Subcutaneous abdominal adipose tissue (tissue), 5 donors: ENCODE measurements around the gene MARK2.
A peak's percentile ranks its signal among the peaks of the same experiment; 100 is the strongest.
"Not testable (repeated sequence)": the region's sequence is repeated elsewhere in the genome, so short reads cannot be mapped to it uniquely, and the experiment has no call there.

Experiments
- H3K27ac ChIP-seq: one replicate; pipeline ENCODE4 v1.7.0; 2013; ENCODE audit warnings: low read depth, mild to moderate bottlenecking, inconsistent platforms, low read length, moderate library complexity
- H3K27me3 ChIP-seq, 5 donors: one replicate each; pipeline ENCODE4 v1.7.0; 2013; ENCODE audit warnings: low read length in 5 of 5, inconsistent platforms in 1 of 5; ENCODE audit not compliant: control insufficient read depth in 5 of 5, insufficient read depth in 4 of 5
- H3K36me3 ChIP-seq, 5 donors: one replicate each; pipeline ENCODE4 v1.7.0; 2013; ENCODE audit warnings: low read length in 5 of 5; ENCODE audit not compliant: control insufficient read depth in 5 of 5, insufficient read depth in 5 of 5
- H3K4me1 ChIP-seq, 5 donors: one replicate each; pipeline ENCODE4 v1.7.0; 2013; ENCODE audit warnings: low read length in 5 of 5, mild to moderate bottlenecking in 3 of 5, moderate library complexity in 1 of 5; ENCODE audit not compliant: control insufficient read depth in 5 of 5, insufficient read depth in 5 of 5
- H3K4me3 ChIP-seq, 5 donors: one replicate each; pipeline ENCODE4 v1.7.0; 2013; ENCODE audit warnings: low read length in 5 of 5, low read depth in 1 of 5
- H3K9ac ChIP-seq, 5 donors: one replicate each; pipeline ENCODE4 v1.7.0; 2013; ENCODE audit warnings: low read length in 5 of 5, mild to moderate bottlenecking in 4 of 5, moderate library complexity in 3 of 5
- H3K9me3 ChIP-seq, 5 donors: one replicate each; pipeline ENCODE4 v1.7.0; 2013; ENCODE audit warnings: low read length in 5 of 5; ENCODE audit not compliant: control insufficient read depth in 5 of 5
- donor health status: healthy.
- donor health status: healthy.
- donor health status: healthy.
- donor health status: healthy.
- donor health status: healthy.

MARK2 gene

DNA sequence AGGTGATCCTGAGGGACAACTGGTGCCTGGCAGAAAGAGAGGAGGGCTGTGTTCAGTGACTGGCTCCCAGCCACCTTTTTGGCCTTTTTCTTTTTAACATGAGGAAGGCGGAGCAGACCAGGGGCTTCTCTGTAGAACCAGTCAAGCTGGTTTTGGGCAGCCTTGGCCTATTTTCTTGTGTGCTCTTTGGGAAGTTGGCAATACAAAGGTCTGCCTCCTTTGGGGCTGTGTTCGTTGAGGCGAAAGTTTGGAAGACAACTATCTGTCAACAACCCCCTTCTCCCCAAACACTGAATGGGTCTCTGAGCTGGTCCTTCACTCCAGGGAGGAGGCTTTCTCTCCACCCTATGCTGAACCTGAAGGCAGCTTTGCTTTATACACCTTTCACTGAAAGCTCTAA, 8.5 kb downstream of the MARK2 start:
- peaks cover 7 to 59% (median 49%) of the 10 kb centered on the region in 5 donors for H3K4me1 ChIP-seq
- H3K36me3 ChIP-seq, result peaks cover 0 to 5% (median 5%) of the 10 kb centered on the region in 5 donors
- H3K27me3 ChIP-seq, result no peaks in the 10 kb centered on the region
- no peak overlapping the region for H3K4me3 ChIP-seq
- H3K9me3 ChIP-seq, result no peaks in the 10 kb centered on the region
- H3K9ac ChIP-seq, result peak overlapping the region in 3 of 5 donors; percentile 5 to 41 (median 26)
- no peak overlapping the region for H3K27ac ChIP-seq

- Histone ChIP-seq H3K4me3 (no peak overlapping the region), H3K4me1 (peaks cover 9 to 55% (median 40%) of the 10 kb centered on the region in 5 donors), H3K27me3 (no peaks in the 10 kb centered on the region), H3K9ac (no peak overlapping the region), H3K27ac (no peak overlapping the region), H3K9me3 (no peaks in the 10 kb centered on the region), H3K36me3 (peaks cover 0 to 3% (median 0%) of the 10 kb centered on the region in 5 donors)
These were observed 10.8 kb downstream of the MARK2 start for GRCh38 chr11:63849691-63850090.

GRCh38 chr11:63850920-63851319, 12.0 kb downstream of the MARK2 start:
- Histone ChIP-seq H3K27ac (peak overlapping the region; percentile 55), H3K4me1 (peaks cover 9 to 55% (median 33%) of the 10 kb centered on the region in 5 donors), H3K9me3 (no peaks in the 10 kb centered on the region)

DNA sequence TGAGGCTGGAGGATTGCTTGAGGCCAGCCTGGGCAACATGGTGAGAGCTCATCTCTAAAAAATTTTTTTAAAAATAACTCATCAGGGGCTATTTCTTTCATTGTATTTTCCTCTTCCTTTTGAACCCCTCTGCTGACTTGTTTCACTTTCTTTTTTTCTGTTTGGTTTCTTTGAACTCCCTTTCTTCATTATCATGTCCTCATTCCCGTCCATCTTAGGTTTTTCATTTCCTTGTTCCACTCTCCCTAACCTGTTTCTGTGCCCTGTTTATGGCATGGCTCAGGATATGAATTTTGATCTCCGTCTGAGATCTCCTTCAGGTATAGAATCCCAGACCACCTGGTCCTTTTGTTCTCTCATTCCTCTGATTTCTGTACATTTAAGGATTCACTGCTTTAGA, 12.5 kb downstream of the MARK2 start:
- peak overlapping the region in 4 of 5 donors; percentile 20 to 59 (median 24) for H3K9ac ChIP-seq
- peaks cover 0 to 3% (median 0%) of the 10 kb centered on the region in 5 donors for H3K36me3 ChIP-seq
- peak overlapping the region; percentile 55 for H3K27ac ChIP-seq
- H3K9me3 ChIP-seq, result no peaks in the 10 kb centered on the region
- no peak overlapping the region for H3K4me3 ChIP-seq
- H3K4me1 ChIP-seq, result peaks cover 9 to 55% (median 33%) of the 10 kb centered on the region in 5 donors
- H3K27me3 ChIP-seq, result no peaks in the 10 kb centered on the region

More at GRCh38 chr11:63850920-63851319, 12.0 kb downstream of the MARK2 start:
- Histone ChIP-seq H3K9ac (peak overlapping the region in 1 of 5 donors; percentile 25), H3K36me3 (peaks cover 0 to 3% (median 0%) of the 10 kb centered on the region in 5 donors), H3K27me3 (no peaks in the 10 kb centered on the region), H3K4me3 (no peak overlapping the region)

DNA sequence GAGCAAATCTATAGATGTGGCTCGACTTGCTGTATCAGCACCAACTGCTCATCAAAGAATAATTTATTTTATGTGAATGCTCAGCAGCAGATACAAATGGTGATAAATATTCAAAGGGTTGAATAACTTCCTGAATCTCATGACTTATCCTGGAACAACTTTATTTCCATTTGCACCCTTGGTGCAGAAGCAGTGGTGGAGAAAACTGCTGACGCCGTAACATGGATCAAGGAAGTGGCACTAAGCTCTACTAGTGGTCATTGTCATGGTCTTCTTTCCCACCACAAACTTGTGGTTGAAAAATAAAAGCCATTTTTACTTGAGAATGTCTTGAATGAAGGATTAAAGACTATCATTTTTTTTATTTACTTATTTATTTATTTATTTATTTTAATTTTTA, 14.6 kb downstream of the MARK2 start:
- Histone ChIP-seq H3K4me3 (no peak overlapping the region), H3K27ac (no peak overlapping the region), H3K9me3 (no peaks in the 10 kb centered on the region), H3K36me3 (peaks cover 0 to 3% (median 0%) of the 10 kb centered on the region in 5 donors), H3K27me3 (no peaks in the 10 kb centered on the region), H3K9ac (no peak overlapping the region), H3K4me1 (peaks cover 9 to 50% (median 26%) of the 10 kb centered on the region in 5 donors)

- Histone ChIP-seq H3K27me3 (no peaks in the 10 kb centered on the region), H3K9me3 (no peaks in the 10 kb centered on the region), H3K9ac (no peak overlapping the region), H3K4me1 (peaks cover 9 to 59% (median 35%) of the 10 kb centered on the region in 5 donors), H3K27ac (peak overlapping the region; percentile 83), H3K36me3 (no peaks in the 10 kb centered on the region), H3K4me3 (no peak overlapping the region)
These were observed 15.8 kb downstream of the MARK2 start for GRCh38 chr11:63854696-63855095.

DNA sequence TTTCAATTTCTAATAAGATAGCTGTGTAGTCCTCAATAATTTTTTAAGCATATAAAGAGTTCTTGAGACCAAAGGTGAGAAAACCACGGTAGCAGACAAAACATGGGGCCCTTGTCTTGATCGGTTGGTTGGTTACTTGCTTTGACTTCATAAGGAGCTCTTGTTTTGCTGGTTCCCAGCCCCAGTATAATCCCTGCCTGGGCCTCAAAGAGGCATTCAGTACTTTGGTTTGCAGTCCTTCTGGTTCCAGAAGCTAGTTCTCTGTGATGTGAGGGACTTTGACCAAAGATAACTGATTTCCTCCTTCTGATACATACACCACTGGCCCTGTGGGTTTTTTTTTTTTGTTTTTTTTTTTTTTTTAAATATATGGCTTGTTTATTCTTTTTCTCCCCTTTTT, 17.1 kb downstream of the MARK2 start:
- no peaks in the 10 kb centered on the region for H3K9me3 ChIP-seq
- H3K27me3 ChIP-seq, result no peaks in the 10 kb centered on the region
- H3K4me1 ChIP-seq, result peaks cover 8 to 54% (median 29%) of the 10 kb centered on the region in 5 donors
- H3K36me3 ChIP-seq, result no peaks in the 10 kb centered on the region
- H3K4me3 ChIP-seq, result no peak overlapping the region
- no peak overlapping the region for H3K9ac ChIP-seq
- H3K27ac ChIP-seq, result peak overlapping the region; percentile 83

- Histone ChIP-seq H3K4me3 (no peak overlapping the region), H3K9ac (no peak overlapping the region), H3K36me3 (peaks cover 0 to 12% (median 8%) of the 10 kb centered on the region in 5 donors), H3K27me3 (no peaks in the 10 kb centered on the region), H3K27ac (peak overlapping the region; percentile 54), H3K9me3 (no peaks in the 10 kb centered on the region), H3K4me1 (peaks cover 4 to 35% (median 21%) of the 10 kb centered on the region in 5 donors)
These were observed 20.0 kb downstream of the MARK2 start for GRCh38 chr11:63858628-63859550.

GRCh38 chr11:63862923-63863322, 24.0 kb downstream of the MARK2 start:
- peaks cover 3 to 35% (median 33%) of the 10 kb centered on the region in 5 donors for H3K4me1 ChIP-seq
- no peak overlapping the region for H3K27ac ChIP-seq
- H3K36me3 ChIP-seq, result peaks cover 0 to 14% (median 8%) of the 10 kb centered on the region in 5 donors
- H3K27me3 ChIP-seq, result no peaks in the 10 kb centered on the region
- H3K4me3 ChIP-seq, result no peak overlapping the region
- H3K9me3 ChIP-seq, result no peaks in the 10 kb centered on the region
- peak overlapping the region in 1 of 5 donors; percentile 34 for H3K9ac ChIP-seq

GRCh38 chr11:63863620-63864019, 24.7 kb downstream of the MARK2 start:
- H3K27me3 ChIP-seq, H3K4me3 ChIP-seq, H3K27ac ChIP-seq, H3K9me3 ChIP-seq, H3K9ac ChIP-seq: not testable (repeated sequence)
- peaks cover 0 to 14% (median 8%) of the 10 kb centered on the region in 5 donors for H3K36me3 ChIP-seq
- H3K4me1 ChIP-seq, result peaks cover 7 to 32% (median 31%) of the 10 kb centered on the region in 5 donors
